Measurements from ENCODE around the gene AGAP2. TPM values are rescaled to one million over a fixed set of nuclear protein-coding genes. Genes with fewer than 3 reads are reported as not detected.

The AGAP2 gene
- total RNA-seq, 1 experiment from 2014 or later = 5.3 TPM

DNA sequence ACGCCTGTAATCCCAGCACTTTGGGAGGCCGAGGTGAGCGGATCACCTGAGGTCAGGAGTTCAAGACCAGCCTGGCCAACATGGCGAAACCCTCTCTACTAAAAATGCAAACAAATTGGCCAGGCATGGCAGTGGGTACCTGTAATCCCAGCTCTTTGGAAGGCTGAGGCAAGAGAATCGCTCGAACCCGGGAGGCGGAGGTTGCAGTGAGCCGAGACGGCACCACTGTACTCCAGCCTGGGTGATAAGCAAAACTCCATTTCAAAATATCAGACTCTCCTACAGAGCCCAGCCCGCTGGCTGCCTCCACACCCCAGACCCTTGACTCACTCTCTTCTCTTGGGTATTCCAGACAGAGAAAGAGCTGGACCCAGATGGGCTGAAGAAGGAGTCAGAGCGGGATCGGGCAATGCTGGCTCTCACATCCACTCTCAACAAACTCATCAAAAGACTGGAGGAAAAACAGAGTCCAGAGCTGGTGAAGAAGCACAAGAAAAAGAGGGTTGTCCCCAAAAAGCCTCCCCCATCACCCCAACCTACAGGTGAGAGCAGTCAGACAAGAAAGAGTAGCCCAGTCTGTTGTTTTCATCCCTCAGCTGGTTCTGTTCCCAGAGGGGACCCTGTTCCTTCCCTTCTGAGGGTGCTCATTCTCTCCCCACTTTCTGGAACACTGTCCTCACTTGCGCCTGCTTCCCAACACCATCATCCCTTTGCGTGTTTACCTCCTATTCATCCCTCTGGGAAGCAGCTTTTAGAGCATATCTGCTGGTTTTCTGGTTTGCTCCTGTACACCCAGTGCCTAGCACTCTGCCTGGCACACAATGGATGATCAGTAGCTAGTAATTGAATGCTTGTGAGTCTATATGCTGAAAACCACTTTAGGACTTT lies 19.7 kb downstream of the AGAP2 start:
- no peak overlapping the region for H2BK20ac ChIP-seq (ENCODE audit: low read depth, low read length, poor library complexity, severe bottlenecking)
- H3K4me1 Mint-ChIP-seq = peaks cover 0 to 3% of the 10 kb centered on the region in 2 experiments; a peak in 3 of 4 replicates
- no peak overlapping the region for H3K56ac ChIP-seq (ENCODE audit: insufficient read length, low read depth, low read length)
- no peak overlapping the region for H2AK5ac ChIP-seq (ENCODE audit: insufficient read length, low read length)
- H2AFZ ChIP-seq (ENCODE audit: low read length) = no peak overlapping the region
- no peak overlapping the region for H3K9ac ChIP-seq (ENCODE audit: extremely low read depth, insufficient read length, low read length)
- H3K4me1 ChIP-seq (ENCODE audit: insufficient read depth, low read length) = no peaks in the 10 kb centered on the region
- no peak overlapping the region for H3K14ac ChIP-seq (ENCODE audit: insufficient read depth, low read length)
- H3K4me2 ChIP-seq (ENCODE audit: insufficient read depth, insufficient read length, low read length) = no peak overlapping the region
- H4K91ac ChIP-seq (ENCODE audit: insufficient read length, low read depth, low read length) = no peak overlapping the region
- no peak overlapping the region for H3K27ac Mint-ChIP-seq
- no peak overlapping the region for H3K4me3 Mint-ChIP-seq
- H2BK120ac ChIP-seq (ENCODE audit: low read depth, low read length, poor library complexity, severe bottlenecking) = no peak overlapping the region
- TF ChIP-seq, protein P1, sequence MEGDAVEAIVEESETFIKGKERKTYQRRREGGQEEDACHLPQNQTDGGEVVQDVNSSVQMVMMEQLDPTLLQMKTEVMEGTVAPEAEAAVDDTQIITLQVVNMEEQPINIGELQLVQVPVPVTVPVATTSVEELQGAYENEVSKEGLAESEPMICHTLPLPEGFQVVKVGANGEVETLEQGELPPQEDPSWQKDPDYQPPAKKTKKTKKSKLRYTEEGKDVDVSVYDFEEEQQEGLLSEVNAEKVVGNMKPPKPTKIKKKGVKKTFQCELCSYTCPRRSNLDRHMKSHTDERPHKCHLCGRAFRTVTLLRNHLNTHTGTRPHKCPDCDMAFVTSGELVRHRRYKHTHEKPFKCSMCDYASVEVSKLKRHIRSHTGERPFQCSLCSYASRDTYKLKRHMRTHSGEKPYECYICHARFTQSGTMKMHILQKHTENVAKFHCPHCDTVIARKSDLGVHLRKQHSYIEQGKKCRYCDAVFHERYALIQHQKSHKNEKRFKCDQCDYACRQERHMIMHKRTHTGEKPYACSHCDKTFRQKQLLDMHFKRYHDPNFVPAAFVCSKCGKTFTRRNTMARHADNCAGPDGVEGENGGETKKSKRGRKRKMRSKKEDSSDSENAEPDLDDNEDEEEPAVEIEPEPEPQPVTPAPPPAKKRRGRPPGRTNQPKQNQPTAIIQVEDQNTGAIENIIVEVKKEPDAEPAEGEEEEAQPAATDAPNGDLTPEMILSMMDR (conservative IDR thresholded peaks at IDR 0.05) = no peak
- H3T11ph ChIP-seq (ENCODE audit: low read length) = no peak overlapping the region
- no peaks in the 10 kb centered on the region for H3K79me2 ChIP-seq (ENCODE audit: insufficient read depth, low read length)
- peaks cover 9% of the 10 kb centered on the region for H3K27me3 Mint-ChIP-seq (ENCODE audit: low read depth)
- no peak overlapping the region for H4K8ac ChIP-seq (replicated peaks; ENCODE audit: insufficient read length, low read depth, low read length)
- no CpG with 5 or more reads among the region's 15 CpGs for WGBS (ENCODE audit: extremely low coverage, insufficient read length, low lambda C conversion rate)
- H3K4ac ChIP-seq (ENCODE audit: low read depth, low read length) = no peak overlapping the region
- H3K23me2 ChIP-seq (ENCODE audit: insufficient read length, low read depth, low read length, poor library complexity, severe bottlenecking) = no peaks in the 10 kb centered on the region
- no peaks in the 10 kb centered on the region for H3K9me3 ChIP-seq (ENCODE audit: control insufficient read depth, low read depth, low read length)
- H3K79me1 ChIP-seq (ENCODE audit: insufficient read depth, low read depth, low read length, poor library complexity, severe bottlenecking) = no peaks in the 10 kb centered on the region
- H2BK12ac ChIP-seq (ENCODE audit: insufficient read length, low read depth, low read length) = no peak overlapping the region
- H4K20me1 ChIP-seq (ENCODE audit: control insufficient read depth, insufficient read depth, insufficient read length) = no peaks in the 10 kb centered on the region
- H3K27ac ChIP-seq (ENCODE audit: insufficient read length, low read depth, low read length) = no peak overlapping the region
- H3K23ac ChIP-seq (ENCODE audit: insufficient read length, low read depth, low read length) = no peak overlapping the region
- H4K5ac ChIP-seq (ENCODE audit: insufficient read length, low read depth, low read length) = no peak overlapping the region
- H3K27me3 ChIP-seq (ENCODE audit: insufficient read depth, low read length) = no peaks in the 10 kb centered on the region; the same call in 1 of the 2 replicates
- DNase-seq = no peak
- H2BK15ac ChIP-seq (ENCODE audit: low read depth, low read length) = no peak overlapping the region
- no peaks in the 10 kb centered on the region for H3K9me3 Mint-ChIP-seq
- no peak overlapping the region for H3K18ac ChIP-seq (ENCODE audit: insufficient read length, low read depth, low read length)
- H3K36me3 Mint-ChIP-seq (ENCODE audit: insufficient read depth in 1 of 3, low read depth in 3 of 3) = peaks cover 14 to 52% (median 23%) of the 10 kb centered on the region in 3 experiments
- H2BK5ac ChIP-seq (ENCODE audit: insufficient read length, low read length) = no peak overlapping the region

Data from H9 (cell line).